ENCODE measurements around the gene MON1A.

DNA sequence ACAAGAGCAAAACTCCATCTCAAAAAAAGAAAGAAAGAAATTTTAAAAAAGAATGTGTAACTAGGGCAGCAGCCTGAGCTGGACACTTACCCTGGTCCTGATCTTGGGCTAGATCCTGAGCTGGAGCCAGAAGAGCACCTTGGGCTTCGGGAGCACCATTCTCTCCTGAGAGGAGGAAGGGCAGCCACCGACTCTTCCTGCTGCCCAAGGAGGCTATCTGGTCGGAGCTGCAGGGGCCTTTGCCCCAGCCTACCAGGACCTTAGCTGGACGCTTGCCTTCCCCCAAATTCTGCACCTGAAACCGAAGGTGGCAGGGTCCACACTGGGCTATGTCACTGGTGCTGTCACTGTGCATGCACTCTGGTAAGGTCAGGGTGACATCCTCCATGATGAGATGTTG lies 53.0 kb downstream of the MON1A start:
- TF ChIP-seq POLR2A (IDR thresholded peaks at IDR 0.05; ENCODE audit: low read depth, low read length) (no peak), POLR2AphosphoS5 (IDR thresholded peaks at IDR 0.05; ENCODE audit: low read depth, low read length) (no peak), TAF1 (IDR thresholded peaks at IDR 0.05; ENCODE audit: low read depth, low read length) (no peak), SPI1 (IDR thresholded peaks at IDR 0.05; ENCODE audit: low read depth, low read length) (no peak), POU2F2 (IDR thresholded peaks at IDR 0.05; ENCODE audit: low read depth, low read length) (no peak), PAX5 (IDR thresholded peaks at IDR 0.05; ENCODE audit: insufficient read depth, low read length, severe bottlenecking) (no peak)
